DMS79 (cell line): ENCODE measurements around the gene CCDC187.

Source experiments
- DNase-seq: peaks from one replicate; lab custom pipeline; 2025; lab: John Stamatoyannopoulos, UW

CCDC187 gene

GRCh38 chr9:136252846-136253245 is 51.0 kb downstream of the CCDC187 start:
- DNase-seq: no peak

DNA sequence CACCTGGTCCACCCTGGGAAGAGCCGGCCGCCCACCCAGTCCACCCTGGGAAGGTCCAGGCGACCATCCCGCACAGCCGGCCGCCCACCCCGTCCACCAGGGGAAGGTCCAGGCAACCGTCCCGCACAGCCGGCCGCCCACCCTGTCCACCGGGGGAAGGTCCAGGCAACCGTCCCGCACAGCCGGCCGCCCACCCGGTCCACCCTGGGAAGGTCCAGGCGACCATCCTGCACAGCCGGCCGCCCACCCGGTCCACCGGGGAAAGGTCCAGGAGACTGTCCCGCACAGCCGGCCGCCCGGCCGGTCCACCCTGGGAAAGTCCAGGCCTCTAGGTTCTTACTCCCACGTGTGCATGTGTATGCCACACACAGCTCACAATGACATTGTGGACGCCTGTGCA is 51.6 kb downstream of the CCDC187 start:
- no peak for DNase-seq

DNA sequence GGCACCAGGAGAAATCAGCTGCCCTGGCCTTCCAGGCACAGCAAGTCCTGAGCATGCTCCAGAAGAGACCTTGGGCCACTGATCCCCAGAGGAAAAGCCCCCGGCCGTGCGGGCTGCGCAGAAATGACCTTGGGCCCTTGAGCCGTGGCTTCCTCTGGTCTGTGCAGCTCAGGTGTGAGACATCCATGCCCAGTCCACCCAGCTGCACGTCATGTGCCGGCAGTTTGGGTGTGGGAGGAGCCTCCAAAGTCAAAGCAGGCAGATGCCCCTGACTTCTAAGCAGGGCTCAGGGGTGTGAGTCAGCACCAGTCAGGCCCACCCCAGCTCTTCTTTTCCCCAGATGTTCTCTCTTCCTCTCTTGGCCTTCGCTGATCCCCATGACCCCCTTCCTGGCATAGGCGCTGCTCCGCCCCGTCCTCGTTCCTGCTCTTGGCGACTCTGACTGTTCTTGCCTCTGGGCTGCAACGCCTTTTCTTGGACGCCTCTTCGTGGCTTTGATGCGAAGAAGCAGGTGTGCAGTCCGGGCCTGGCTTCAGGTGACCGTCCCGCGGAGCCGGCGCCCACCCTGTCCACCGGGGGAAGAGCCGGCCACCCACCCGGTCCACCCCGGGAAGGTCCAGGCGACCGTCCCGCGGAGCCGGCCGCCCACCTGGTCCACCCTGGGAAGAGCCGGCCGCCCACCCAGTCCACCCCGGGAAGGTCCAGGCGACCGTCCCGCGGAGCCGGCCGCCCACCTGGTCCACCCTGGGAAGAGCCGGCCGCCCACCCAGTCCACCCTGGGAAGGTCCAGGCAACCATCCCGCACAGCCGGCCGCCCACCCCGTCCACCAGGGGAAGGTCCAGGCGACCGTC is 52.4 kb downstream of the CCDC187 start:
- DNase-seq: no peak

DNA sequence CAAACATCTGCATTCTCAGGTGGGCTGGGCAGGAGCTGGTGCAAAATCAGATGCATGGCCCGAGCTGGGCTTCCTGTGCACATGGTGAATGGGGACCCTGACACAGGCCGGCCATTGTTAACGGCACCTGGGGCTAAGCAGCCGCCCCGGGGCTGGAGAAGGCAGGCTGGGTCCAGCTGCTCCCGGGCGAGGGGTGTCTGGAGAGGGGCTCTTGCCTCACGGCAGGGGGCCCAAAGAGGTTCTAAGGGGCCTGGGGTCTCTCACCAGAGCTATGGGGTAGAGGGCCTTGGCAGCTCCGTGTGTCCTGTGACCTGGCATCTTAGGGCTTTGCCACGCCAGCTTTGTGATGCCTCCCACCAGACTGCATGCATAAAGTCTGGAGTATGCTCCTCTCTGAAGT is 53.2 kb downstream of the CCDC187 start:
- DNase-seq: no peak

GRCh38 chr9:136249877-136250559 is 53.9 kb downstream of the CCDC187 start:
- no peak for DNase-seq

DNA sequence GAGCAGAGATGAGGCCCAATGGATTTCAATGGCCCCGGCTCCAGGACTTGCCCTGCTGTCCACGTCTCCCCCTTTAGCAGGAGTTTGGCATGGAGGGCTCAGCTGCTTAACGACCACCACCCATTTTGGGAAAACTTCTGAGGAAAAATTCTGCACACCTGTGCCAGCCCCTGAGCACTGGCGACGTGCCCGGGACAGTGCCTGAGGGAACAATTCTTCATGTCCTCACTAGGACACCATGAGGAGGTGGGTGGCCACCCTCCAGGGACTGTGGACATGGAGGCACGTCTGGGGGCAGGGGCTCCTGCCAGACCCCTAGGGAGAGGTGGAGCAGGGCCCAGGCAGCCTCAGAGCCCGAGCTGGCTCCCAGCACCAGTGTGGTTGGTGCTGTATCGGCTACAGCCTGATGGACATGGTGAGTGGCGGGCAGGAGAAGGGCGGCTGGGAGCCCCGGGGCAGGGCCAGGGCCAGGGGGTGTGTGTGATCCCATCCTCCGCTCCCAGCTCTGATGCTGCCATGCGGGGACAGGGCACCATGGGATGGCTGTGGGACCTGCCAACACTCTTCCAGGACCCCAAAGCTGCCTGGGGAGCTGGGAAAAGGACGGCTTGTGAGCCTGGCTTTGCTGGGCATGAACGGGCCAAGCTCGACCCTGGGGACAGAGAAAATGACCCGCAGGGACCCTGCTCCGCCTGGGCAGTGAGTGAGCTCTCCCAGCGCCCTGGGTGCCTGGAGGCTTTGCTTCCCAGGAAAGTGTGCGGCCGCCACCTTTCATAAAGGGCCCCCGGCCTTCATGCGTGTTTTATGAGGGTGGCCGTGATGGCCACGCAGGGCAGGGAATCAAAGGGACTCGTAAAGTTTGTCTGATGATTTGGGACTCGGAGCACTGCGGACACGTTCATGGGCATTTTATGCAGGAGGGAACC is 54.7 kb downstream of the CCDC187 start:
- DNase-seq: no peak

- DNase-seq: no peak
These were observed 55.8 kb downstream of the CCDC187 start for GRCh38 chr9:136247947-136248637.

DNA sequence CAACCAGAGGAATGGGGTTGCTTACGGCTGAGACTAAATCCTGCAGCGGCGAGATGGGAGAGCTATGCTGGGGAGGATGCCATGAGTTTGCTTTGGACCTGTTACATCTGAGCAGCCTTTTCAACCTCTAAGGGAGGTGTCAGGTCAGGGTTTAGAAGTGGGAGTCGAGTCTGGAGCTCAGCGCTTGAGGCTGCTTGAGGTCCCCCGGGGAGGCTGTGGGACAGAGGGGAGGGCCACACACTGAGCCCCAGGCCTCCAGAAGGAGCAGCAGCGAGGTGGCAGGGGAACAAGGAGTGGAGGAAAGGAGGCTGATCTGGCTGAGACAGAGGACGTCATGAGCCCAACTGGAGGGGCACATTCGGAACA is 56.4 kb downstream of the CCDC187 start:
- DNase-seq: no peak

DNA sequence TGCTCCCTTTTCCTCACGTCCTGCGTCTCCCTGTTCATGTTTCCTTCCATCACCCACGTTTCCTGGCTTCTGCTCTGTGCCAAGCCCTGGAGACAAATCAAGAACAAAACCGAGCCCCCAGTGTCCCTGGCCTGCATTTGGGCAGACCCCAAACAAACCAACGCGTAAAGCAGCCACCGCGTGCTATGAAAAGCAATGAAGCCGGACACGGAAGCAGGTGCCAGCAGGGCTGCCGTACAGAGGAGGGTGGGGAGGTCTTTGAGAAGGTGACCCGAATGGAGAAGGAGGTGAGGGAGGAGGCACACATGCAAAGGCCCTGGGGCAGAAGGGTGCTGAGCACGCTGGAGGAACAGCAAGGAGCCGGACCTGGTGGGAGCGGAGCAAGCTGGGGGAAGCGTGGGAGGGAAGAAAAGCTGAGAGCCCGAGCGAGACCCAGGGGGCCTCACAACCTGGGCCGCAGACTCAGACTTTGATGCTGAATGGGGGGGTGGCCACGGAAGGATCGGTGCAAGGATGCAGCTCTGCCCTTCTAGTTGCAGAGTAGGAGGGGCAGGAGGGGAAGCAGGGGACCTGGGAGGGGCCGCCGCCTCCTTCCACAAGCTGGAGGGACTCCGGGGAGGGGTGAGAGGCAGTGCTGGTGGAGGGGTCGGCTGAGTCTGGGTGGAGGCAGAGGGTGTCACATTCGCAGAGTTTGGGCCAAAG is 56.9 kb downstream of the CCDC187 start:
- DNase-seq: no peak

- DNase-seq: peak; percentile 29
These were observed 58.4 kb downstream of the CCDC187 start, which contains the start of gene QSOX2 for GRCh38 chr9:136245219-136246150. QSOX2 (minus strand) TSS chr9:136245812; CDS start chr9:136245803, 9 bp downstream.

- DNase-seq: no peak
These were observed 59.0 kb downstream of the CCDC187 start for GRCh38 chr9:136244969-136245218.

GRCh38 chr9:136244122-136244968 is 59.5 kb downstream of the CCDC187 start:
- DNase-seq: no peak

DNA sequence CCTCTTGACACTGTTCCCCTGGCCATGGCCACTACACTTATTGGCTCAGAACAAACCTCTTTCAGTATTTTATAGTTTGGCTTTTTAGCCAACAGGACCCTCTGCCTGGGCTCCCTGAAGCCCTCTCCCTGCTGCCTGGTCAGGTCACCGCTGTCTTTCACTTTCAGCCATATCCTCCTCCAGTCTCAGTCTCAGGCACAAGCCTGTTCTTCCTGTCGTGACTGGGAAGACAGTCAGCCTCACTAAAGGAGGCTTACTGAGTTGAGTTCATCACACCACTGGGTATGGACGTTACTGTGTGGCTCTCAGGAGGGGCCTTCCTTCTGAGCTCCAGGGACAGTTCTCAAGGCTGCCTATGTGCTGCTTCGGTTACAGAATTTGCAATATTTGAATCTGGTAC is 60.3 kb downstream of the CCDC187 start:
- no peak for DNase-seq

- DNase-seq: peak; percentile 11
These were observed 60.9 kb downstream of the CCDC187 start for GRCh38 chr9:136242918-136243525.

DNA sequence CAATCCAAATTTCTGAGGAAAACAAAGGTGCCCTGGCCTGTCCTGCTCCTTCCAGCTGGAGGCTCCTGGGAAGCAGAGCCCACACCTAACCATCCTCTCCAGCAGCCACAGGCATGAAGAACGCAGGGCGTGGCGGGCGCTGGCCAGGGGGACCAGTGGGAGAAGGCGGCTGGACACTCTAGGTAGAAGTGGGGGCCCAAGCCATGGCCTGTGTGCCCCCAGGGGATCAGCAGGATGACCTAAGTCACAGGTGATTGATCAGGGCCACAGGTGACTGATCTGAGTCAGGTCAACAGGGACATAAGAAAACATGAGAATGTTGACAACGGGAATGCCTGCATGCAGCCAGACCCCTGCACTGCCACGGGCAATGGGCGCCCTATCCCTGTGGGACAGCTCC is 61.6 kb downstream of the CCDC187 start:
- no peak for DNase-seq

DNA sequence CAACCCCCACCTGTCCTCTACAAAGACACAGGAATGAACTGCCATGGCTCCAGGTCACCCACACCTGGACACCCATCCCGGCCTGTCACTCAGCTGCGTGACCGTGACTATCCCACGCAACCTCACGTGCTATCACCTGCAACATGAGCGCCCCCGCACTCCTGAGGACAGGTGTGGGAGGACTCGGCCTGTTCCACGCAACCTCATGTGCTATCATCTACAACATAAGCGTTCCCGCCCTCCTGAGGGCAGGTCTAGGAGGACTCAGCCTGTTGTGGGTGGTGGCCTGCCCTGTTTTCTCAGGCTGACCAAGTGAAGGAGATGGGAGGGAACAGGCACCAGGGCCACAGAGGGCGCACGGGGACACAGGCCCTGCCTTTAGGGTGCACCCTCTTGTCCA is 62.4 kb downstream of the CCDC187 start:
- no peak for DNase-seq

- DNase-seq: no peak
These were observed 63.0 kb downstream of the CCDC187 start for GRCh38 chr9:136240941-136241340.

- DNase-seq: no peak
These were observed 63.9 kb downstream of the CCDC187 start for GRCh38 chr9:136239983-136240330.
